ENCODE results near the gene C3orf52.

- TF ChIP-seq CTCF (IDR thresholded peaks at IDR 0.05): no peak
- no peak for TF ChIP-seq POLR2A (IDR thresholded peaks at IDR 0.05)
Measured at GRCh38 chr3:112083239-112083638, 3.0 kb upstream of the C3orf52 start.
